ENCODE data around the gene PIK3R1. TPM values are rescaled to one million over a fixed set of nuclear protein-coding genes. Genes with fewer than 3 reads are reported as not detected.

The PIK3R1 gene
- total RNA-seq: 18.4 and 19.5 TPM in 2 replicates

- peak; percentile 95 for DNase-seq
Measured at GRCh38 chr5:68215208-68215897, at the start of gene PIK3R1. TSS of gene PIK3R1 (plus strand) at chr5:68215756. CDS start at chr5:68226676, 10,920 bp downstream.

- no peak for DNase-seq
Measured at GRCh38 chr5:68167195-68167651, 48.3 kb upstream of the PIK3R1 start.

- no peak for DNase-seq
Measured at GRCh38 chr5:68169903-68170302, 45.7 kb upstream of the PIK3R1 start.

DNA sequence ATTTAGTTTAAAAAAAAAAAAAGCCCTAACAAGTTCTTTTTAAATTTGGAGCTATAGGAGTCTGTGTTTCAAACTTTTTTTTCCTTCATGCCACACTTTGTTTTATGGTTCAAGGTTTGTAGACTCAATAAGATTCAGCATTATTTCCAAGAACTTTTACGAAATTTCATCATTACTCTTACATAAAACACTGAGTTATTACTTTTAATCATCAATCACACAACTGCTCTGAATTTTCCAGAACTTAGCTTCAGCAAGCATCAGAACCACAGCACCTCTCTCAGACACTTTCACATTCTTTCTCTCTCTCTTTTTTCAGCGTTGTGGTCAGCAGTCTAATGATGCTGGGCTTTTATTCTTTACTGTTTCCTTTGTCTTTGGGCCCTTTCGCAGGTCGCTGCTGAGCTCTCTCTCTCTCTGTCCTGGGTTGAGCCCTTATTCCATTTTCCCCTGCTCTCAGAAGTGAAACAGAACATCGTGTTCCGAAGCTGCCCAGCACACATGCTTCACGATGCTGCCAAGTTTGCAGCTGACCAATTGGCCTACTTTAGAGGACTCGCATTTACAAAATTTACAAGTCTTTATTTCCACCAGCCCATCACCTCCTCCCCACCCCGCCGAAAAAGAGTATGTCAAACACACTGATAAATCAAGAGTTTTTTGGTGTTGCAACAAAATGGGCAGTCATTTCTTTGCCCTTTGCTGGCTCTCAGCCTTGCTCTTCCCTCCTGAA, 44.6 kb upstream of the PIK3R1 start:
- DNase-seq: no peak

DNA sequence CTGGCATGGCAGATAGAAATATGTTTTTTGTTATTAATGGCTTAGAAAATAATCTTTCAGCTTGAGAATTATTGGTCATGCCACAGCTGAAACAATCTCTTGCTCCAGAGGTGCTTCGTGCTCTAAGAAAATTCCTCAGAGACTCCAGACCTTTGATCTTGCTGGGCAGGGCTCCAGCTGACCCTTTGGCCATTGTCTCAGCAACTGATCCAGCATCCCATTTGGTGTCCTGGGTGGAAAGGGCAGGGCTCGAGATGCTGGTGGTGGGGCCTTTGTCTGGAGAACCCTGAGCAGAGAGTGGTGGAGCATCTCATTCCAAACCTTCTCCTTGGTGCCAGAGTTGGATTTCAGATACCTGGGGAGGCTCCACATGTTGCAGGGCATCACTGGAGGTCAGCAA, 43.2 kb upstream of the PIK3R1 start:
- no peak for DNase-seq

- no peak for DNase-seq
Measured at GRCh38 chr5:68173007-68173406, 42.5 kb upstream of the PIK3R1 start.

- DNase-seq: no peak
Measured at GRCh38 chr5:68176253-68176652, 39.3 kb upstream of the PIK3R1 start.

DNA sequence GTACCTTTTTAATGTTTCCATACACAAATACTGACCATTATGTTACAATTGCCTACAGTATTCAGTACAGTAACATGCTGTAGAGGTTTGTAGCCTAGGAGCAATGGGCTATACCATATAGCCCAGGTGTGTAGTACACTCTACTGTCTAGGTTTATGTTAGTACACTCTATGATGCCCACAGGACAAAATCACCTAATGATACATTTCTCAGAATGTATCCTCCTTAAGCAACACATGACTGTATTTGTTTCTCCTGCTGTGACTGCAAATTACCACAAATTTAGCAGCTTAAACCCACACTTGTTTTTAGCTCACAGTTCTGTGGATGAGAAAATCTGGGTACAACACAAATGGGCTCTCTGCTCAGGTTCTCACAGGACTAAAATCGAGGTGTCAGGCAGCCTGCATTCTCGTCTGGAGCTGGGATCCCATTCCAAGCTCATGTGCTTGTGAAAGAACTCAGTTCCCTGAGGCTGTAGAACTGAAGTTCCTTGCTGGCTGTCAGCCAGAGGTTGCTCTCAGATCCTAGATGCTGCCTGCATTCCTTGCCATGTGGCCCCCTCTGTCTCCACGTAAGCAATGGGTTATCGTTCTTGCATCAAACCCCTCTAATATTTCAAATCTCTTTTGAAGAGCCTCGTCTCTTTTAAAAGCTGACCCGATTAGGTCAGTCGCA, 38.6 kb upstream of the PIK3R1 start:
- DNase-seq: no peak

DNA sequence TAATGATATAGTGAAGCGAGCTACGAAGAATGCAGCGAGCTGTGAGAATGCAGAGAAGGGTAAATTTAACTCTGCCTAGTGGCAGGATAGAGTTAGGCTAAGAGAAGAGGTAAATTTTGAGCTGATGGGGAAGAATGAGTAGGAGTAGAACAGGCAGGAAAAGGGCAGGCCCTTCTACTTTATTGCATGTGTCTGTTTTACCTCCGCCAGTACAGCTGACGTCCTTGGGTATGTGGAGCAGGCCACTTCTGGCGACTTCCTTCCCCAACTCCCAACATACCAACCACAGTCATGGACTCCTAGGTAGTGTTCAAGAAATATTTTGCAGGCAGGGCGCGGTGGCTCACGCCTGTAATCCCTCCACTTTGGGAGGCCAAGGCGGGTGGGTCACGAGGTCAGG, 37.9 kb upstream of the PIK3R1 start:
- no peak for DNase-seq

- no peak for DNase-seq
Measured at GRCh38 chr5:68178579-68178978, 37.0 kb upstream of the PIK3R1 start.

DNA sequence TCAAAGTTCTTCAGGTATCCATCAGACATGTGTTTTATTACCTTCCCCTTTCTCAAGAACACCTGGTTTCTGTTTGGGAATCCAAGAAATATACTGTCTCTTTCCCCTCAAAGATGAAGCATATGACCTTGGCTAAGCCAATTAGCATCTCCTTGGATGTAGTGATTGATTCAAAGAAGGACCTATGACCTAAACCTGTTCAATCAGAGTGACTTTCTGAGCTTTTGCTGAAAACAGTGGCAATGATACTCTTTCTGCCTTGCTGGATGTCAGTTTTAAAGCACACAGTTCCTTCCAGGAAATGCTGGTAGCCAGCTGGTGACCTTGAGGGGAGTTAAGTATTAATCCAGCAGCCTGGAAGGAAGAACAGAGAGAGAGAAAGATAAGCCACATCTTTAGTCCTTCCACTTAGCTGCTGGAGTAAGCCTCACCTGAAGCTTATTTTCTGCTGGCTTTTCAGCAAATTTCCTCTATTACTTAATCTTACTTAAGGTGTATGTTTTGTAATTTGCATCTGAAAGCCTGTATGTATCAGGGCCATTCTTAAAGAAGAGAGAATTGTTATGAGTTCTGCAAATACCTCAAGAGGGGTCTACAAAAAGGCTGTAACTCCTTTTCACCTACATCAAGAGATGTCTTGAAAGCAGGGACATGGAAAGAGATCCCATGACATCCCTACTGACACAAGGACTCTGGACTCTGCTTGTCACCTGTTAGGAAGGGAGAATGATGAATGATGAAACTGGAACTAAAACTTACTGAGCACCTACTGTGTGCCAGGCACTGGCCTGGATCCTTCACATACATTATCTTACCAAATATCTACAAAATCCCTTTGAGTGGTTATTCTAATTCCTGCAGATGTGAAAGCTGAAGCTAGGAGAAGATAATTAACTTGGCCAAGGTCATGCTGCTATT, 35.2 kb upstream of the PIK3R1 start:
- DNase-seq: no peak

GRCh38 chr5:68181039-68181599, 34.4 kb upstream of the PIK3R1 start:
- no peak for DNase-seq

- DNase-seq: no peak
Measured at GRCh38 chr5:68182094-68182493, 33.5 kb upstream of the PIK3R1 start.

GRCh38 chr5:68182534-68182933, 33.0 kb upstream of the PIK3R1 start:
- no peak for DNase-seq

- DNase-seq: peak; percentile 9
Measured at GRCh38 chr5:68187268-68188055, 28.1 kb upstream of the PIK3R1 start.

DNA sequence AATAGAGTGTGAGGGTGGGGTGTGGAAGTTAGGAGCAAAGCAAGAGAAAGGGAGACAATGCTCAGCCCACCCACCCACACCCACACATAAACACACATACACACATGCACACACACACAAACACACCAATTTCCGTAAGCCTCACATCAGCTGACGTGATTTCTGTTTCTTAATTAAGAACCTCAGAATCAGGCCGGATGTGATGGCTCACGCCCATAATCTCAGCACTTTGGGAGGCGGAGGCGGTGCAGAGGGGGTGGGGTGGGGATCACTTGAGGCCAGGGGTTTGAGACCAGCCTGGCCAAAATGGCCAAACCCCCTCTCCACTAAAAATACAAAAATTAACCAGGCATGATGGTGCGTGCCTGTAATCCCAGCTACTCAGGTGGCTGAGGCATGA, 26.4 kb upstream of the PIK3R1 start:
- no peak for DNase-seq

DNA sequence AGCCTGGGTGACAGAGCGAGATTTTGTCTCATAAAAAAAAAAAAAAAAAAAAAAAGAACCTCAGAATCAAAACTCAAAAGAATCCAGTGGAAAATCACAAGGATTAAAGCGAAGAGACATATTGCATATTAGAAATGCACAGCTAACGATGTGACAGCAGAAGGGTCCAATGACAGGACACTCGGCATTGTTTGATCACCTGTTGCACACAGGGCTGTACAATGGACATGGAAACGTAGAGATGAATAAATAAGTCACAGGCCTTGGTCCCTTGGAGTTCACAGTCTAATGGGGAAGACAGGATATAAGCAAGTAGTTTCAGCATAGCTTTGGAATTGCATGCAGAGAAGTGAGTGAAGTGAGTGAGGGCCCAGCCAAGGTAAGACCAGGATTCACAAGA, 25.9 kb upstream of the PIK3R1 start:
- no peak for DNase-seq

DNA sequence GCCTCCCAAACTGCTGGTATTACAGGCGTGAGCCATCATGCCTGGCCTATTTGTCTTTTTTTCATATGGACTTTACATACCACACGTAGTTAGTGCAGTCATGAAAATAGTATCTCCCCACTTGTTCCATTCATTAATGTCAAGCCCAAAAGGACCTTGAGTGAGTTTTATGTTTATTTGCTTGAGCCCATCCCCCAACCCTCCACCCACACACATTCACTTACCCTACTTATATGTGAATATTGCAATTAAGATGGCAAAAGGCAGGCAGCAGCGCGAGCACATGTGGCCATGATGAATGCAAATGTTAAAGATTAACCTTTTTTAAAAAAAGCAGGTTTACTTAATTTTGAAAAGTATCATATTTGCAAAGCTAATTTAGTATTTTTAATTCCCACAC, 24.9 kb upstream of the PIK3R1 start:
- no peak for DNase-seq

DNA sequence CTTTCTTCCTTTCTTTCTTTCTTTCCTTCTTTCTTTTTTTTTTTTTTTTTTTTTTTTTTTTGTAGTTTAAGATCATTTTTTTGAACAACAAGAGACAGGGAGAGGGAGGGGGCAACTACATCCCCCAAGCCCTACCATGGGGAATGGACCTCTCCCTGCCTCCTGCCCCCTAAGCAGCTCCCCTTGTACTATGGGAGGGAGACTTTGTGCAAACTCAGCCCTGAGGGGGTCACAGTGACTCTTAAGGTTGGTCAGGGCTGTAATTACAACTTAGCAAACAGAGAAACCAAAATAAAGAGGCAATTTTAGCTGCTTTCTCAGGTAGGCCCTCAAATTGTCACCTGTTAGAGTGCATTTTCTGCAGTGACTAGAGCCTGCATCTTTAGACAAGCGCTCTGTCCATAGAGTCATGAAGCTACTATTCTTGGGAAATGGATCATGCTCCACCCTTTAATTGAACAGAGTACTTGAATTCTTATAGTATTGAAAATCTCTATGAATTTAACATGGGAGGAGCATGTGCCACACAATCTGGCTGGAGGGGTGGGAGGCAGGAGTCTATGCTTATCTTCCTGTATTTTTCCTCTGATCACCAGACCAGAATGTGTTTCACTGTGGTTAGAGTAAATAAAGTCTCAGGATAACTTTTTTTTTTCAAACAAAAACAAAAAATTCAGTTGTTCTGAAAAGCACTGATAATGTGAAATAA, 24.3 kb upstream of the PIK3R1 start:
- DNase-seq: no peak

GRCh38 chr5:68192679-68193060, 22.9 kb upstream of the PIK3R1 start:
- no peak for DNase-seq

Measured in dermis blood vessel endothelial cell (primary cell).